GM19395 (cell line): ENCODE measurements around the gene SLC1A1.
"Not testable (repeated sequence)": the region's sequence is repeated elsewhere in the genome, so short reads cannot be mapped to it uniquely, and the experiment has no call there.

ENCODE experiments used
- ATAC-seq: cut with Tn5 transposase; IDR thresholded peaks from one replicate; pipeline ENCODE4 v1.9.1; 2021; ENCODE audit warnings: mild to moderate bottlenecking, moderate library complexity; ENCODE audit not compliant: unreplicated experiment

SLC1A1 gene

DNA sequence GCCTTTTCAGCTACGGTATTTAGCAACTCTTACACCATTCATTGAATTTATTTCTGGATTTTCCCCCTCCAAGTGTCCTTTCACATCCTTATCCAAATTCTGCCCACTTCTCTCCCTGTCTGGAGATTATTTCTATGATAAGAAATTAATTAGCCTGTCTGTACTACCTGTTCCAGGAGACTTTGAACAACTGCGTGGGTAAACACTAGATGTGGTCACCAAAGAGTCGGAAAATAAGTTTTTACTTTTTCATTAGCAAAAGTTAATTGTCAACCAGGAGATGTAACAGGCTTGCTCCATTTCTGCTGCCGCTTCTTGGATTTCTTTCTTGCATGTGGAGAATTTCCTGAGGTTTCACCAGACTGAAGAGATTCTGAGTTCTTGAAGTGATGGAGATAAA is 14.0 kb downstream of the SLC1A1 start:
- ATAC-seq, result no peak

DNA sequence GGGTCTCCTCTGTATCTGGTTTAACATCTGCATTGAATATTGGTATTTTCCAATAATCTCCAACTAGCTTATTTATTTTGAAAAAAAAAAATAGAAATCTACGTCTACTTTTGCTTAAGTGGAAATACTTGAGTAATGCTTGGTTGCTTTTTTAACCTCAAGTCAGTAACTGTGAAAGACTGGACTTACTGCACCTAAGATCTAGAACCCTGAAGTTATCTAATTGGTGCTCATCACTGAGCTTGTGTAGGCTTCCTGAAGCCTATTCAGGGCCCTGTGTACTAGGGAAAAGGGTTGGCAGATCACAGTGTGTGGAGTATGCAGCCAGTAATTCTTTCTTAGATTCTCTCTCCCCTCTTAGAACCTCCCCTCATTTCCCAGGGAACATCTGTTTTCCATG is 16.2 kb downstream of the SLC1A1 start:
- no peak for ATAC-seq

GRCh38 chr9:4507306-4508130 is 17.2 kb downstream of the SLC1A1 start:
- ATAC-seq, result no peak

GRCh38 chr9:4508246-4508906 is 18.1 kb downstream of the SLC1A1 start:
- ATAC-seq, result no peak

GRCh38 chr9:4508907-4509589 is 18.8 kb downstream of the SLC1A1 start:
- ATAC-seq, result no peak

DNA sequence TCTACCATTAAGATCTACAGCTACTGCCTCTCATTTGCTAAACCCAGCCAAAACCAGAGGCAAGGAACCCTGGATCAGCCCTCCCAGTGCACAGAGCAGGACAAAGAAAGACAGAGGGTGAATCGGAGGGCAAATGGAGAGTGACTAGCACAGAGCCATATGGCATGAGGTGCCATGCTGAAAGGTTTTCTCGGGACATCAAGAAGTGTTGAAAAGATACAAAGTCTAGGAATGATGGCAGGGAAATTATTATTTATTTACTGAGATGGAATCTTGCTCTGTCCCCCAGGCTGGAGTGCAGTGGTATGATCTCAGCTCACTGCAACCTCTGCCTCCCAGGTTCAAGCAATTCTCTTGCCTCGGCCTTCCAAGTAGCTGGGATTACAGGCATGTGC is 19.3 kb downstream of the SLC1A1 start:
- ATAC-seq, result no peak

DNA sequence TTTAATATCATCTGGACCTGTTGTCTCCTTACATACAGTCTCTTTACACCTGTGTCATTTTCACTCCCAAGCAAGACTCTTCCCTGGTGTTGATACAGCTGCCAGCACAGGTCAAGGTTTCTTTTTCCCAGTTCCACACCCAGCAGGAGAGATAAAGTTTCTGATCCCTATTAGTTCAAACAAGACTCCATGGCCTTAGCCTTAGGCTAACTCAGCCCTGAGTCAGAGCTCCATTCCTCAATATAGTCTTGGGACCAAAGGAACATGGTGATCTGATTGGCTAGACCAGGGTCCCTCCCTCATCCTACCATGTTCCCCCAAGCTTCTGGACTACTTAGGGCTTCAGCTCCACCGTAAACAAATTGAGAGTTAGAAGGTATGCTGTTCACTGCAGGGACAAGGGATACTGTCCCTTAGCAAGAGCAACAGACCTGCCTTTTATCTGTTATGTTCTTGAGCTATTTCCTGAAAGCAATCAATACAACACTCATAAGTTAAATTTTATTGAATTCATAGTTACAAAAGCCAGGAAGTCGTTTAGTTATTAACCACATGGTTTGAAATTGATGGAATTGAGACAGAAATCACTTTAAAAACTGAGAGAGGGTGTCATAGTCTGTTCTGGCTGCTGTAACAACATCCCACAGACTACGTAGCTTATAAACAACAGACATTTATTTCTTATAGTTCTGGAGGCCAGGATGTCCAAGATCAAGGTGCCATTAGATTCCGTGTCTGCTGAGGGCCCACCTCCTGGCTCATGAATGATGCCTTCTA is 20.5 kb downstream of the SLC1A1 start:
- ATAC-seq, result no peak

- ATAC-seq, result no peak
Measured at GRCh38 chr9:4514252-4515128, 24.2 kb downstream of the SLC1A1 start.

DNA sequence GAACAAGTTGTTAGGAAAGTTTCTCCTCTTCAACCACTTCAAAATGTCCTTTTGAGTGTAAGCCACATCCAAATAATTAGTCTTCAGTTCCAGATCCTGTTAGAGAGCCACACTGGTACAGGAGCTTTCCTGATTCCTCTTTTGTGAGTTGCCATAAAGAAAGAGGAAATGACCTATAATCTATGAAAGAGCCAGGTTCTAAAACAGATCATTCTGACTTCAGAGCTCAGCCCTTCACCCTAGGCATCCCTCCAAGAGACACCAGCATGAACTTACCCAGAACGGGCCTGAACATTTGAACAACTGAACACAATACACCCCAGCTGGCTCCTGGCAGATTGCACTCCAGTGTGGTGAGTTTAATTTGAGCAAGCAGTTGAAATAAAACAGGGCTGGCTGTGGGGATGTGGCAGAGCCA is 25.7 kb downstream of the SLC1A1 start:
- ATAC-seq, result peak; percentile 61

- no peak for ATAC-seq
Measured at GRCh38 chr9:4517274-4517673, 27.0 kb downstream of the SLC1A1 start.

DNA sequence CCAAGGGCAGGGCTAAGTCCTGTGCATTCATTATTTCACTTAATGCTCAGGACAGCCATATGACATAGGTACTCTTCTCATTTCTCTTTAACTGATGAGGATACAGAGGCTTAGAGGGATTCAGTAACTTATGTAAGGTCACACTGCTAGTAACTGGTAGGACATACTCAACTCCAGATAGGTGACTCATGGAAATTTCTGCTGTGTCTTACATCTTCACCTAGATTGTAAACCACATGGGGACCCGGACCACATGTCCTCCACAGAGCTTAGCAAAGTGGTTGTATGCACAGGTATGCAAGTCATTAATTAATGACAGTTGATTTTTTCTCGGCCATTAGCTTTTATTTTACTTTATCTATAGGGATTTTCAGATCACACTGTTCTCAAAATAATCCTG is 29.3 kb downstream of the SLC1A1 start:
- no peak for ATAC-seq

DNA sequence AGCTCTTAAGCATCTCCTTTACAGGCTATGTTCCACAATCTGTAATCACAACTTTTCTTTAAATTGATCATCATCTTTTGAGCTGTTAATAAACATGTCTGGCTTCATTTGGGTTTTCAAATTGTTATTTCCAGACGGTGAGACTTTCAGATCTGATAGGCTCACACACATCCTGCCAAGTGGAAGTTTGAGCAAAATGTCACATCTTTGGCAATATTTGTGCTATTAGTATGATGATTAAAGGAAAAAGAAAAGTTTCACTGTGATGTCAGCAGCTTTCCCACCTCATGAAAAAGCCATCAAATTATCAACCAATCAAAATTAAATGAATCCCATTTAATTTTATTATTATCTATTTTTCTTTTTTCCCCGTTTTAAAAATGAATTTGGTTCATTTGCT is 29.8 kb downstream of the SLC1A1 start:
- ATAC-seq, result no peak

- ATAC-seq, result no peak
Measured at GRCh38 chr9:4530375-4530774, 40.1 kb downstream of the SLC1A1 start.

GRCh38 chr9:4530831-4531230 is 40.6 kb downstream of the SLC1A1 start:
- ATAC-seq, result not testable (repeated sequence)

- ATAC-seq, result not testable (repeated sequence)
Measured at GRCh38 chr9:4531355-4531754, 41.1 kb downstream of the SLC1A1 start.

GRCh38 chr9:4533881-4534280 is 43.6 kb downstream of the SLC1A1 start:
- not testable (repeated sequence) for ATAC-seq

DNA sequence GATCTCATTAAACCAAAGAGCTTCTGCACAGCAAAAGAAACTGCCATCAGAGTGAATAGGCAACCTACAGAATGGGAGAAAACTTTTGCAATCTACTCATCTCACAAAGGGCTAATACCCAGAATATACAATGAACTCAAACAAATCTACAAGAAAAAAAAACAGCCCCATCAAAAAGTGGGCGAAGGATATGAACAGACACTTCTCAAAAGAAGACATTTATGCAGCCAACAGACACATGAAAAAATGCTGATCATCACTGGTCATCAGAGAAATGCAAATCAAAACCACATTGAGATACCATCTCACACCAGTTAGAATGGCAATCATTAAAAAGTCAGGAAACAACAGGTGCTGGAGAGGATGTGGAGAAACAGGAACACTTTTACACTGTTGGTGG is 45.9 kb downstream of the SLC1A1 start:
- not testable (repeated sequence) for ATAC-seq

DNA sequence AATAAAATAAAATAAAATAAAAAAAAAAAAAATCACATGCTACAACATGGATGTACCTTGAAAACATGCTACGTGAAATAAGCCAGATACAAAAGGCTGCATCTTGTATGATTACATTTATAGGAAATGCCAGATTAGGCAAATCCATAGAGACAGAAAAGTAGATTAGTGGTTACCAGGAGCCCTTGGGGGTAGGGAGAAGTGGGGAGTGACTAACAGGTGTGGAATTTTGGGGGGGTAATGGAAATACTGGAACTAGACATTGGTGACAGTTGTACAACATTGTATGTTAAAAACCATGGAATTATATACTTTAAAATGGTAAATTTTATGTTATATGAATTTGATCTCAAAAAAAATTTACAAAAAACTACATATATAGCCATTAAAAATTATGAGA is 47.3 kb downstream of the SLC1A1 start:
- no peak for ATAC-seq

- no peak for ATAC-seq
Measured at GRCh38 chr9:4538107-4538506, 47.8 kb downstream of the SLC1A1 start.

DNA sequence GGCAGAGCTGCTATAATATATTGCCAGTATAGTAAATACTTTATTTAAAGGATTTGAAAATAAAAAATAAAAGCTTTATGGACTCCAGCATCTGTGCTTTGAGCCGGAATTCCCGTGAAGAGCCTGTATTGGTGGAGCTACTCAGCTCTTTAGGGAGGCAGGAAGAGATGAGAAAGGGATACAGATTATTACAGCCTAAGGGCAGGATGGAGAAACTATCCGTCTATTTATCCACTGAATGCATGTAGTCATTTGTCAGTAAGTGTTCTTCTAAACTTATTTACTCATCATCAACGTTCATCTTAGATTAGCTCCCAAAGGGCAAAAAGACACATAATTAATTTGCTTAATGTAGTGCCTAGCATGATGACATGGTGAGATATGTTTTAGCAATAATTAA is 48.4 kb downstream of the SLC1A1 start:
- no peak for ATAC-seq
